Breast epithelium (tissue), 3 donors: ENCODE data around the gene RNF19B.

ENCODE experiments used
- POLR2A ChIP-seq: fragments of 450-650 bp; IDR thresholded peaks from one replicate; pipeline ENCODE4 v1.6.1; 2016; ENCODE audit warnings: antibody characterized with exemption, mild to moderate bottlenecking, moderate library complexity
- TF ChIP-seq, protein P1 (sequence below), 3 donors: fragments of 450-650 bp; IDR thresholded peaks; one replicate each; pipeline ENCODE4 v1.5.1; 2016 to 2017; ENCODE audit warnings: antibody characterized with exemption in 3 of 3, mild to moderate bottlenecking in 3 of 3, moderate library complexity in 3 of 3

DNA sequence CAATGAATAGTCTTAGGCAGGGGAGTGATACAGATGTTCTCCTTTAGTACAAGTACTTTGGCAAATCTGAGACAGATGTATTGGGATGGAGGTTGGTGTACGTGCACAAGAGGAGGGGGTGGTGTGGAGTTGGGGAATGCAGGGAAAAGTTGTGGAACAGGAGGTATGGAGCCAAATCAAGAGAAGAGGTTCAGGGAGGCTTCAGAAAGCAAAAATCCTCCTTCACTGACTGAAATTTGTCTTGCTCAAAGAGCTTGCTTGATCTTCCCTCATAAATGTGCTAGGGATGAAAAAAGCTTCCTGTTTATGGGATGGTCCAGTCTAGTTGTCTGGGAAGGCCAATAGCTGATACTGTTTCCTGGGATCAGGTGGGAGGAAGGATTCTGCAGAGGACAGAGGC is 5.8 kb downstream of the RNF19B start:
- TF ChIP-seq, protein P1, sequence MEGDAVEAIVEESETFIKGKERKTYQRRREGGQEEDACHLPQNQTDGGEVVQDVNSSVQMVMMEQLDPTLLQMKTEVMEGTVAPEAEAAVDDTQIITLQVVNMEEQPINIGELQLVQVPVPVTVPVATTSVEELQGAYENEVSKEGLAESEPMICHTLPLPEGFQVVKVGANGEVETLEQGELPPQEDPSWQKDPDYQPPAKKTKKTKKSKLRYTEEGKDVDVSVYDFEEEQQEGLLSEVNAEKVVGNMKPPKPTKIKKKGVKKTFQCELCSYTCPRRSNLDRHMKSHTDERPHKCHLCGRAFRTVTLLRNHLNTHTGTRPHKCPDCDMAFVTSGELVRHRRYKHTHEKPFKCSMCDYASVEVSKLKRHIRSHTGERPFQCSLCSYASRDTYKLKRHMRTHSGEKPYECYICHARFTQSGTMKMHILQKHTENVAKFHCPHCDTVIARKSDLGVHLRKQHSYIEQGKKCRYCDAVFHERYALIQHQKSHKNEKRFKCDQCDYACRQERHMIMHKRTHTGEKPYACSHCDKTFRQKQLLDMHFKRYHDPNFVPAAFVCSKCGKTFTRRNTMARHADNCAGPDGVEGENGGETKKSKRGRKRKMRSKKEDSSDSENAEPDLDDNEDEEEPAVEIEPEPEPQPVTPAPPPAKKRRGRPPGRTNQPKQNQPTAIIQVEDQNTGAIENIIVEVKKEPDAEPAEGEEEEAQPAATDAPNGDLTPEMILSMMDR (IDR thresholded peaks at IDR 0.05) = no peak
- TF ChIP-seq POLR2A = no peak
